GM21360 (cell line): ENCODE data around the gene DUS3L.
"Not testable (repeated sequence)": the region's sequence is repeated elsewhere in the genome, so short reads cannot be mapped to it uniquely, and the experiment has no call there.

Experiments used
- ATAC-seq: cut with Tn5 transposase; IDR thresholded peaks from one replicate; pipeline ENCODE4 v1.9.1; 2021; ENCODE audit warnings: mild to moderate bottlenecking, moderate library complexity; ENCODE audit not compliant: unreplicated experiment

Gene DUS3L

GRCh38 chr19:5801796-5802619 lies 11.0 kb upstream of the DUS3L start:
- no peak for ATAC-seq

DNA sequence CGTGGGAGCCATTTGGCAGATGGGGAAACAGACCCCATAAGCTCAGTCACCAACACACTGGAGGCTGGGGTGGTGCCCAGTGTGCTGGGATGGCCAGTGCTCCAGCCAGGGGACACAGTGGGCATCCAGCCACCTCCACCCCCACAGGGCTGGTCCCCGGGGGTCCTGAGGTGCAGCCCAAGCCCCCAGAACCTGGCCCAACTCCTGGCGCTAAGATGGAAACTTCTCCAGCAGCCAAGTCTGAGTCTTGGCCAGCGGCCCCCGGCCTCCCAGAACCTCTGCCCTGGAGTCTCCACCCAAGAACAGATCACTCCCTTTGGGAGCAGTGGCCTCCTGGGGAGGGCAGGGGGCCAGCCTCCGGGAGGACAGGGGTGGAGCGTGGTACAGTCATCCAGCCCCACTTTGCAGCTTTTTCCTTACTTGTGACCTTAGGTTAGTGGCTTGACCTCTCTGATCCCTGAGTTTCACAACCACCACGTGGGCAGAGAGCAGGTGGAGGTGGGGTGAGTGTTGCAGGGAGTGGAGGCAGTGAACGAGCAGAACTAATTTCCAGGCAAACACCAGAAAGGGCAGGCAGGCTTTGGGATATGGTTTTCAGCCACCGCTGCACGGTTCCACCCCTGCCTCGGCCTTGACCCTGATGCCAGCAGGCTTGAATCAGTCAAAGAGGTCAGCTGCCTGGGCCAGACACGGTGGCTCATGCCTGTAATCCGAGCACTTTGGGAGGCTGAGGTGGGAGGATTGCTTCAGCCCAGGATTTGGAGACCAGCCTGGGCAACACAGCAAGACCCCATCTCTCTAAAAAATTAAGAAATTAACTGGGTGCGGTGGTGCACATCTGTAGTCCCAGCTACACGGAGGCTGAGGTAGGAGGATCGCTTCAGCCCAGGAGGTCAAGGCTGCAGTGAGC lies 9.7 kb upstream of the DUS3L start:
- no peak for ATAC-seq

- no peak for ATAC-seq
These were observed 8.6 kb upstream of the DUS3L start for GRCh38 chr19:5799247-5800241.

DNA sequence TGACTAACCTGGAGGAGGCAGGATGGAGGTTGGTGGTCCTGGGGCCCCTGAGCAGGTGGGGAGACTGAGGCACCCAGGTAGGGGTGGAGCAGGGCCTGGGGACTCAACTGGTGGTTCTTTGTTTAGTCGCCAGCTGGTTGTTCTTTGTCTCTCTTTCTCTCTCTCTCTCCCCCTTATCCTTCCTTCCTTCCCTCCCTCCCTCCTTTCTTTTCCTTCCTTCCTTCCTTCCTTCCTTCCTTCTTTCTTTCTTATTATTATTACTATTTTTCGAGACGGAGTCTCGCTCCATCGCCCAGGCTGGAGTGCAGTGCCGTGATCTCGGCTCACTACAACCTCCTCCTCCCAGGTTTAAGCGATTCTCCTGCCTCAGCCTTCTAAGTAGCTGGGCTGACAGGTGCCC lies 7.3 kb upstream of the DUS3L start:
- ATAC-seq: no peak

DNA sequence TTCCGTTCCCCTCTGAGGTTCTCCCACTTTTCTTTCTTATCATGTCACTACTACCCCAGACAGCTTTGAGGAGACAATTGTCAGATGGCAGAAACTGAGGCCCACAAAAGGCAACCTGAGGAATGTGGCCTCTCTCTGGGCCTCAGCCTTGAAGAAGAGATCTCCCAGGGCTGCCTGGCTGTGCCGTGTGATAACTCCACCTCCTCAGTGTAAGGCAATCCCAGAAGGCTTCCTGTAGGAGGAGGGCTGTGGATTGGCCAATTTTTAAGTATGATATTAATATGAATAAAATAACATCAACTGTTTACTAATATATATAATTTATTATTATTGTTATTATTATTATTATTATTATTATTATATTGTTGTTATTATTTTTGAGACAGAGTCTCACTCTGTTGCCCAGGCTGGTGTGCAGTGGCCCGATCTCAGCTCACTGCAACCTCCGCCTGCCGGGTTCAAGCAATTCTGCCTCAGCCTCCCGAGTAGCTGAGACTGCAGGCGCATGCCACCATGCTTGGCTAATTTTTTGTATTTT lies 4.5 kb upstream of the DUS3L start:
- ATAC-seq: no peak

GRCh38 chr19:5793188-5793587 lies 2.2 kb upstream of the DUS3L start:
- no peak for ATAC-seq

DNA sequence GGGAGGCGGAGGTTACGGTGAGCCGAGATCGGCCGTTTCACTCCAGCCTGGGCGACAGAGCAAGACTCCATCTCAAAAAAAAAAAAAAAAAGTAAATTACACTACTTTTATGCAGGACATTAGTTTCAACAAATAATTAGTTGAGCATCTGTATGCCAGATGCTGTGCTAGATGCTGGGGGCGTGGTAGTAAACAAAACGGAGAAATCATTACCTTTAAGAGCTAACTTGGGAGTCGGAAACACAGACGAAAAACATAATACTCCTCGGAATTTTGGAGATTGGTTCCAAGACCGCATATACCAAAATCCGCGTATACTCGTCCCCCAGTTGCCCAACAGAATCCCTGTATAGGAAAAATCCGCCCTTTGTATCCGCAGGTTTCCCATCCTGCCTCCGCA lies 1.3 kb upstream of the DUS3L start:
- no peak for ATAC-seq

- ATAC-seq: no peak
These were observed 941 bp downstream of the DUS3L start for GRCh38 chr19:5789886-5790558.

DNA sequence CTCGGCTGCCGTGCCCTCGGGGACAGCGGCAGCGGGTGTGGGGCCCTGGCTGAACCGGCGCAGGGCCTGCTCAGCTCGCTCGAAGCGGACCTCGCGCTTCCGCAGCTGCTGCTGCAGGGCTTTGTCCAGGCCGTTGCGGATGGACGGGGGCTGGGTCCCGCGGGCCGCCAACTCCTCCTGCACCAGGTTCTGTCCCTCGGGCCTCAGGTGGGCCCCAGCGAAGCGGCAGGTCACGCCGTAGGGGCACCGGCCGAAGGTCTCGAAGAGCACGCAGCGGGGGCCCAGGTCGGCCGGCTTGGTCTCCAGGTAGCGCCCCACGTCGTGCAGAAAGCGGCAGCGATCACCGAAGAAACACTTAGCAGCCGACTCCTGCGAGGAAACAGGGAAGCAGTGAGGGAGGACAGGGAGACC lies 1.6 kb downstream of the DUS3L start:
- ATAC-seq: no peak

DNA sequence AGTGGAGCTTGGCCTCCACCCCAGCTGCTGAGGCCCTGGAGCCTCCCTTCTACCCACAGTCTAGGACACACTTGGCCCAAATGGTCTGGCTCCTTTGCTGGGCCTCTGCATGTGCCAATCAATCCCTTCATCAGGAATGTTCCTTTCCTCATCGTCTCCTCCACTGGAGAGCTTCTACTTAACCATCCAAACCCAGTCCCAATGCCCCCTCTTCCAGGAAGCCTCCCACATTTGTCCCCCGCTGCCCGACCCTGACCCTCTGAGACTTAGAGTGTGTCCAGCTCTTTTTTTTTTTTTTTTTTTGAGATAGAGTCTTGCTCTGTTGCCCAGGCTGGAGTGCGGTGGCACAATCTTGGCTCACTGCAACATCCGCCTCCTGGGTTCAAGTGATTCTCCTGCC lies 2.5 kb downstream of the DUS3L start:
- no peak for ATAC-seq

DNA sequence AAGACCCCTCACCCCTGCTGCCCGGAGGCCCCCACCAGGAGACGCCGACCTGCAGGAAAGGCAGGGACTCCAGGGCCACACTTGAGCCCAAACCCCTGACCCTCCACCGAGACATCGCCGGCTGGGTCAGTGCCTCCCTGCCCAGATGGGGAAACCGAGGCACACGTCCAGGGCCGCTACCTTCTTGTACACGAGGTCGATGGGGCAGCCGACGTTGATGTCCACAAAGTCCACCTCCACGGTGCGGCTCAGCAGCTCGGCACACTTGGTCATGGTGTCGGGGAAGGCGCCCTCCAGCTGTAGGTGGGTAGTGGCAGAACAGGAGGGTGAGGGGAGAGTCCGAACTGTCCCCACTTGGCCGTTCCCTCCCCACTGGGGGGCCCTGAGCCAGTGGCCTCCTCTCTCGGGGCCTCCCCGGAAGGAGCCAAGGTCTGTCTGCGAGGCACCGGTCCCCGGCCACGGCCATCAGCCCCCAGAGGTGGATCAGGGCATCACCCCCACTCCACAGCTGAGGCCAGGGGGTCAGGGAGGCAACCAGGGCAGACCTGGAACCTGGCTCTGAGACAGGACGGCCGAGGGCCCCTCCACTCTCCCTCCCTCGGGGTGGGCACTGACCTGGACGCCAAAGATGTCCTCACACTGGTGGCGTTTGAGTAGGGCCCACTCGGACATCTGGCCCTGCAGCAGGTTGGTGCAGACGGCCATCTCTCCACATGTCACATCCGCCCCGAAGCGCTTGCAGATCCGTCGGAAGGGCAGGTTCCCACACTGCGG lies 3.4 kb downstream of the DUS3L start:
- no peak for ATAC-seq

DNA sequence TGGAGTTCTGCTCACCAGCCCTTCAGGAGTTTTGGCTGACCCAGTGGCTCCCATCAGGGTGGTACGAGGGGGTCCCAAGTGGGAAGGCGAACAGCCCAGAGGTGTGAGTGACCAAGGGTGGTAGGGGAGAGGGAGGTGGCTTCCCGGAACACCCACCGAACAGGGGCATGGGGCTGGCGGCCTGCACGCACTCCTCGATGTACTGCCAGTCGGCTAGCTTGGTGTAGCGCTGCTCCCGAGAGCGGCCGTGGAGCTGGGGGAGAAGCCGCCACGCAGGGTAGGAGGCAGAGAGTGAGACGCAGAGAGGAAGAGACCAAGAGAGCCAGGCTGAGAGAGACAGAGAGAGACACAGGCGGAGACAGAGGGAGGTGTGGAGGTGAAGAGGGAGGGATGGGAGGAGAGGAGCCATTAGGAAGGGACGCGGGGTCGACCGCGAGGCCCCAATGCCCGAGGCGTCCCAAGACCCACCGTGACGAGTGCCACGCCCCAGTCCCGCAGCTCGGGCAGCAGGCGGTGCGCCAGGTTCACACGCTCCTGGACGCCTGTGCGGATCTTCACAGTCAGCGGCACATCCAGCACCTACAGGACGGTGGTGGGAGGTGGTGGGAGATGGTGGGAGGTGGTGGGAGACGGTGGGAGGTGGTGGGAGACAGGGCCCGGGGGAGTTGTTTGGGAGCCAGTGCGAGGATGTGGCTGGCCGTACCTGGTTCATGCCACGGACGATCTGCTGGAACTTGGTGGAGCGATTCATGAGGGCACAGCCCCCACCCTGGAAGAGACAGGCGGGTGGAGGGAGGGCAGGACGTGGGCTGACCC lies 4.2 kb downstream of the DUS3L start:
- no peak for ATAC-seq

DNA sequence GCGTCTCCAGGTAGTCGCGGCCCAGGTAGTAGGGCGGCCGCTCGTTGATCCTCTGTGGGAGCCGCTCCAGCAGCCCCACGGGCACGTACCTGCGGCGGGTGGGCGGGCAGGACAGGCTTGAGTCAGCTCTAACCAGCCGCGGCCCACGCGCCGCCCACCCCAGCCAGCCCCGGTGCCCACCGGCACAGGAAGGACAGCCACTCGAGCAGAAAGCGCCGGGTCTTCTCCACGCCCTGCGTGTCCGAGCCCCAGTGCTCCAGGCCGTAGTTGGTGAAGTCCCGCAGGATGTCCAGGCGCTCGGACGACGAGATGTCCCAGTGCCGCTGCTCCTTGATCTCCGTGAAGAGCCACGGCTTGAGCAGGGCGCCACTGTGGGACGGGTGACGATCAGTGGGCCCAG lies 5.5 kb downstream of the DUS3L start:
- ATAC-seq: no peak

GRCh38 chr19:5784581-5785147 lies 6.3 kb downstream of the DUS3L start, which contains the start of gene PRR22:
Gene PRR22, minus strand, starts transcription at chr19:5784746. Its CDS starts 86 bp downstream, at chr19:5784660.
- ATAC-seq: no peak

DNA sequence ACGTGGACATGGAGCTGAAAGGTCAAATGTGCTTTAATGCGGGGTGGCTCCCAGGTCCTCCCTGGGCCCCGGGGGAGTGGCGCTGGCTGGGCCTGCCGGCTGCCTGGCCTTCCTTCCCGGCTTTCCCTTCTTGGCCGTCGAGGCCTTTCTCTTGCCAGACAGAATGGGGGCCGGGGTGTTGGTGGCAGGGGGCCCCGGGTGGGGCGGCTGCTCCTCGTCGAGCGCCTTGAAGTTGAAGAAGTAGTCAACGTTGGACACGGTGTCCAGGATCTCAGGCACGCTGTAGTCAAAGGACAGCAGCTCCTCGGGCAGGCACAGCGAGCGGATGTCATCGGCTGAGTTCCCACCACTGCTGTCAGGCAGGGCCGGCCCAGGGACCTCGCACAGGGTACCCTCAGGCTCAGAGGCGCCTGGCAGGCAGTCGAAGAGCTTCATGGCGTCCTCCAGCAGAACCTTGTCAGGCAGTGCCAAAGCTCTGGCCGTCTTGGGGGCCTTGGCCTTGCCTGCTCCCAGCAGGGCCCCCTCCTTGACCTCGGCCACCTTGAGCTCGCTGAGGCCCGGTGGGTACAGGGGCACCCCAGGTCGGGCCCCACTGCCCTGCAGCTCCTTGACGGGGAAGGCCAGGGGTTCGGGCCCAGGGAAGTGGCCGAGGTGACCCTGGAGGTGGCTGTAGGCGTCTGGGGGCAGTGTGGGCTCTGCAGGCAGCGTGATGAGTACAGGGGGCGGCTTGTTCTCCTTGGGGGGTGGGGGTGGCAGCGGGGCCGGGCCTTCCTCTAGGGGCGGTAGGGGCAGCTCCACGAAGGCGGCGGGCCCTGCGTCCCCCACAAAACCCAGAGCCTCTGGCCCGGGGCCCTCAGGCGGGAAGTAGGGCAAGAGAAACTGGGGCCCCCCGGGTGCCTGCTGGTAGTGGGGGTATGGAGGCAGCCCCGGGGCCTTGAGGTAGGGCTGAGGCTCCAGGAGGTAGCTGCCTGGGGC lies 7.7 kb downstream of the DUS3L start:
- ATAC-seq: no peak

DNA sequence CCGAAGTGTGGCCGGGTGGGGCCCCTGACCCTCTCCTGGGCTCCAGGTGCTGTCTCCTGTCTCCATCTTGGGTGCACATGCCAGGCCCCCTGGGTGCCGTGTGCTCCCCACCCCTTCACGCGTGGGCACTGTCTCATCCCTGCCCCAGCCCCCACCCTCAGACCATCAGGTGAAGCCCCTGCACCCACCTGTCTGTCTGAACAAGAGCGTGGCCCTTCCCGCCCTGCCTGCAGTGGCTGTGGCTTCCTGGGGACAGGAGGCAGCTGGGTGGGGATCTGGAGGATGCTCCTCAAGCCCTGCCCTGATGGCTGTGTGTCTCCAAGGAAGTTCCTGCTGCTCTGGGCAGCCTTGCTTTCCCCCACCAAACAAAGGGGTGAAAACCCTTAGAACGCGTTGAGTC lies 8.6 kb downstream of the DUS3L start:
- no peak for ATAC-seq

DNA sequence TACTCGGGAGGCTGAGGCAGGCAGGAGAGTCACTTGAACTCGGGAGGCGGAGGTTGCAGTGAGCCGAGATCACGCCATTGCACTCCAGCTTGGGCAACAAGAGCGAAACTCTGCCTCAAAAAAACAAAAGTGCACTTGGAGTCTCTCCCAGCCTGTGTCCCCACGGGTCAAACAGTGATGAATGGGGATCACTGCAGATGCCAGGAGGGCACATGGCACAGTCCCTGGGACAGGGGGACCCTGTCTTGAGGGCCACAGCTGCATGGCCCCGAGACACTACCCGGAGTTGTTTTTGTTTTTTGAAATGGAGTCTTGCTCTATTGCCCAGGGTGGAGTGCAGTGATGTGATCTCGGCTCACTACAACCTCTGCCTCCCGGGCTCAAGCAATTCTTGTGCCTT lies 10.0 kb downstream of the DUS3L start:
- not testable (repeated sequence) for ATAC-seq
